Fibroblast of lung (primary cell): ENCODE data around the gene ZNF282. TPM values are rescaled to one million over a fixed set of nuclear protein-coding genes. Genes with fewer than 3 reads are reported as not detected.

Experiments used
- DNase-seq, 2 donors: peaks; one replicate each; pipeline versions ENCODE4 v3.0.0 to v3.0.0-alpha.2; 2010; ENCODE audit warnings: low read depth in 2 of 2
- H2AFZ ChIP-seq: 2 replicates; pipeline ENCODE4 v1.5.1; 2012; ENCODE audit warnings: low read length, control low read depth, inconsistent platforms
- H3K27ac ChIP-seq: 2 replicates; pipeline ENCODE4 v1.5.1; 2011; ENCODE audit warnings: low read length, control low read depth; ENCODE audit not compliant: insufficient read depth
- H3K27me3 ChIP-seq: 2 replicates; pipeline ENCODE4 v1.5.1; 2011; ENCODE audit warnings: mild to moderate bottlenecking, low read length; ENCODE audit not compliant: control insufficient read depth, insufficient read depth
- H3K36me3 ChIP-seq: 2 replicates; pipeline ENCODE4 v1.5.1; 2011; ENCODE audit warnings: low read length; ENCODE audit not compliant: control insufficient read depth, insufficient read depth
- H3K4me1 ChIP-seq: 2 replicates; pipeline ENCODE4 v1.5.1; 2011; ENCODE audit warnings: low read length; ENCODE audit not compliant: control insufficient read depth, insufficient read depth; ENCODE audit errors: extremely low read depth
- H3K4me2 ChIP-seq: 2 replicates; pipeline ENCODE4 v1.5.1; 2011; ENCODE audit warnings: low read length, control low read depth; ENCODE audit not compliant: insufficient read depth; ENCODE audit errors: extremely low read depth
- H3K4me3 ChIP-seq, 4 experiments: fragments of 200-600 bp in 1 of 4; sonication (generic) in 1 of 4; replicated peaks in 1 of 4; 2 replicates each; pipeline ENCODE4 v1.5.1; 2011 to 2016; ENCODE audit warnings: low read length in 4 of 4, low read depth in 3 of 4, mild to moderate bottlenecking in 3 of 4, control low read depth in 2 of 4, inconsistent platforms in 1 of 4, mixed read lengths in 1 of 4; ENCODE audit not compliant: insufficient read depth in 1 of 4; ENCODE audit errors: control extremely low read depth in 1 of 4
- H3K79me2 ChIP-seq: 2 replicates; pipeline ENCODE4 v1.5.1; 2012; ENCODE audit warnings: mild to moderate bottlenecking, low read length, inconsistent platforms; ENCODE audit not compliant: control insufficient read depth, insufficient read depth
- H3K9ac ChIP-seq: 2 replicates; pipeline ENCODE4 v1.5.1; 2011; ENCODE audit warnings: mild to moderate bottlenecking, low read length, control low read depth; ENCODE audit not compliant: insufficient read depth
- H3K9me3 ChIP-seq: 2 replicates; pipeline ENCODE4 v1.5.1; 2012; ENCODE audit warnings: low read depth, low read length; ENCODE audit not compliant: control insufficient read depth, insufficient read depth
- H4K20me1 ChIP-seq: 2 replicates; pipeline ENCODE4 v1.5.1; 2011; ENCODE audit warnings: low read length; ENCODE audit not compliant: control insufficient read depth, insufficient read depth; ENCODE audit errors: extremely low read depth
- CTCF ChIP-seq, 2 donors: IDR thresholded peaks in 1 of 2; conservative IDR thresholded peaks in 1 of 2; 1 replicate in 1 of 2; 2 replicates in 1 of 2; pipeline ENCODE4 v1.5.1; 2011 to 2012; ENCODE audit warnings: low read length in 2 of 2, control low read depth in 1 of 2, inconsistent platforms in 1 of 2, low read depth in 1 of 2, mild to moderate bottlenecking in 1 of 2
- EZH2 ChIP-seq: IDR thresholded peaks from 2 replicates; pipeline ENCODE4 v1.5.1; 2012; ENCODE audit warnings: low read length, control low read depth, mild to moderate bottlenecking; ENCODE audit errors: missing control alignments
- polyA plus RNA-seq, 2 donors: library from polyadenylated mRNA; depleted of rRNA in 1 of 2; stranded (reverse) in 1 of 2; unstranded in 1 of 2; fragments of >200 nt; gene quantifications; 2 replicates each; pipeline ENCODE4 v1.2.1, GENCODE V29; 2011 to 2012; ENCODE audit warnings: missing spikeins in 1 of 2
- total RNA-seq: library from RNA; depleted of rRNA; stranded (reverse); fragments of >200 nt; gene quantifications from 2 replicates; pipeline ENCODE4 v1.2.1, GENCODE V29; 2014

ZNF282 gene
- total and polyA plus RNA-seq, 2 donors (not counting 1 experiment from before 2014, with no cell fraction given): 6.8 to 23.1 TPM

DNA sequence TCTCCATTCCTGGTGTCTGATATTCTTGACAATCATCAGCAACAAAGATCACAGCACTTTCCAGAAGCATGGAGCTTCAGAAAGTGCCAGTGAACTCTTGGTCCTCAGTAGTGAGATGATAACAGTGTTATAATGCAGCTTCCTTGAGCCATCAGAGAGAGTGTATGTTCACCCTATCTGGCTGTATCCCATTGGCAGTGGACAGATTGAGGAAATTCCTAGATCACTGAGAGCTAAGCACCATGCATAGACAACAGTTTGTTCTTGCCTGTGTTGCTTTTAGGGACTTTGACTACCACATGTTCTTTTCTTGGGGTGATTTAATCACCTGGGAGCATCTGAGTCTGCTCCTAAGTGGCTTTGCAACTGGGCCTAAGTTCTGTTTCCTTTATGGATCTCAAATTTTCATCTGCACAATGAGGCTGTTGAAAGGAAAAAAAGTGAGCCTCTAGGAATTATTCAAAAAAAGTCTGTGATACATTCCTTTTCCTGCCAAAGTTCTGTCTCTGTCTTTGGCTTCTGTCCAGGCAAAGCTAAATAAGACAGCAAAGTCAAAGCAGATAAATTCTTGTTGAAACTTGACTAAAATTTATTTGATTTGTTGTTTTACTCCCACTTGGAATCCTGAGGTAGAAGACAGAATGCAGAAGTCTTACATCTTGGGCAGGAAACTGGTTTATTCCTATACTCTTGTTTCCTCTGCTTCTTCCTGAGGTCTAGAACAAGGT lies 14.5 kb upstream of the ZNF282 start:
- peaks cover 15% of the 10 kb centered on the region for H3K36me3 ChIP-seq
- no peaks in the 10 kb centered on the region for H3K4me1 ChIP-seq
- TF ChIP-seq EZH2 (no peak), CTCF (conservative IDR thresholded peaks at IDR 0.05 in 1 of 2, IDR thresholded peaks at IDR 0.05 in 1 of 2; ENCODE audit: low read depth in 1 of 2, low read length in 2 of 2) (no peak)
- no peak for DNase-seq
- H4K20me1 ChIP-seq: no peaks in the 10 kb centered on the region
- no peaks in the 10 kb centered on the region for H3K9me3 ChIP-seq
- no peak overlapping the region for H3K9ac ChIP-seq
- no peak overlapping the region for H3K27ac ChIP-seq
- H3K79me2 ChIP-seq: no peaks in the 10 kb centered on the region
- no peak overlapping the region for H3K4me2 ChIP-seq
- H3K27me3 ChIP-seq: no peaks in the 10 kb centered on the region
- no peak overlapping the region for H3K4me3 ChIP-seq
- H2AFZ ChIP-seq: no peak overlapping the region

- Histone ChIP-seq H3K9ac (no peak overlapping the region), H3K27me3 (no peaks in the 10 kb centered on the region), H3K4me1 (no peaks in the 10 kb centered on the region), H3K27ac (no peak overlapping the region), H2AFZ (no peak overlapping the region), H3K4me2 (no peak overlapping the region), H3K79me2 (no peaks in the 10 kb centered on the region), H4K20me1 (no peaks in the 10 kb centered on the region), H3K4me3 (no peak overlapping the region), H3K36me3 (peaks cover 15% of the 10 kb centered on the region), H3K9me3 (no peaks in the 10 kb centered on the region)
- DNase-seq: no peak
- TF ChIP-seq EZH2 (no peak), CTCF (conservative IDR thresholded peaks at IDR 0.05 in 1 of 2, IDR thresholded peaks at IDR 0.05 in 1 of 2; ENCODE audit: low read depth in 1 of 2, low read length in 2 of 2) (no peak)
These were observed 13.9 kb upstream of the ZNF282 start for GRCh38 chr7:149181450-149181790.

- no peak overlapping the region for H3K27ac ChIP-seq
- H3K4me2 ChIP-seq: no peak overlapping the region
- peaks cover 9% of the 10 kb centered on the region for H3K36me3 ChIP-seq
- no peak overlapping the region for H2AFZ ChIP-seq
- no peak overlapping the region for H3K4me3 ChIP-seq
- H3K27me3 ChIP-seq: no peaks in the 10 kb centered on the region
- no peak for TF ChIP-seq CTCF (conservative IDR thresholded peaks at IDR 0.05 in 1 of 2, IDR thresholded peaks at IDR 0.05 in 1 of 2; ENCODE audit: low read depth in 1 of 2, low read length in 2 of 2)
- TF ChIP-seq EZH2: no peak
- no peaks in the 10 kb centered on the region for H3K4me1 ChIP-seq
- no peaks in the 10 kb centered on the region for H3K79me2 ChIP-seq
- no peak for DNase-seq
- H4K20me1 ChIP-seq: no peaks in the 10 kb centered on the region
- no peak overlapping the region for H3K9ac ChIP-seq
- H3K9me3 ChIP-seq: no peaks in the 10 kb centered on the region
These were observed 11.1 kb upstream of the ZNF282 start for GRCh38 chr7:149184274-149184673.
